Neural cell (in vitro differentiated cells): ENCODE data around the gene CACNA2D2. TPM values are rescaled to one million over a fixed set of nuclear protein-coding genes. Genes with fewer than 3 reads are reported as not detected.

ENCODE experiments used
- H2AFZ ChIP-seq: fragments of 200-600, 300-800 bp; sonication (generic), shearing (Covaris generic); 2 replicates; pipeline ENCODE4 v1.6.0; 2014; ENCODE audit warnings: low read depth, mild to moderate bottlenecking, antibody characterized with exemption, low read length, moderate library complexity
- H3F3A ChIP-seq: fragments of 200-600 bp; shearing (Covaris generic); 2 replicates; pipeline ENCODE4 v1.6.1; 2016; ENCODE audit warnings: mild to moderate bottlenecking, moderate library complexity, mixed read lengths, antibody characterized with exemption, low read length; ENCODE audit not compliant: insufficient read depth, poor library complexity, severe bottlenecking
- H3K27ac ChIP-seq: fragments of 200-600, 300-800 bp; sonication (generic), shearing (Covaris generic); 2 replicates; pipeline ENCODE4 v1.5.1; 2014; ENCODE audit warnings: mild to moderate bottlenecking, low read length, moderate library complexity
- H3K27me3 ChIP-seq: fragments of 300-800, 200-600 bp; sonication (generic), shearing (Covaris generic); 2 replicates; pipeline ENCODE4 v1.6.0; 2014; ENCODE audit warnings: mild to moderate bottlenecking, low read depth, low read length, moderate library complexity; ENCODE audit not compliant: insufficient read depth
- H3K36me3 ChIP-seq: fragments of 300-800, 200-600 bp; sonication (generic), shearing (Covaris generic); 2 replicates; pipeline ENCODE4 v1.5.1; 2014; ENCODE audit warnings: mild to moderate bottlenecking, antibody characterized with exemption, low read length, moderate library complexity; ENCODE audit not compliant: insufficient read depth
- H3K4me2 ChIP-seq: fragments of 300-800, 200-600 bp; sonication (generic), shearing (Covaris generic); 2 replicates; pipeline ENCODE4 v1.6.0; 2014; ENCODE audit warnings: mild to moderate bottlenecking, low read length
- H3K4me3 ChIP-seq: fragments of 300-800, 200-600 bp; sonication (generic), shearing (Covaris generic); 2 replicates; pipeline ENCODE4 v1.5.1; 2014; ENCODE audit warnings: mild to moderate bottlenecking, low read length, moderate library complexity
- H3K79me2 ChIP-seq: fragments of 200-600 bp; shearing (Covaris generic); replicated peaks from 2 replicates; pipeline ENCODE4 v1.6.0; 2014; ENCODE audit warnings: mild to moderate bottlenecking, low read length, moderate library complexity; ENCODE audit not compliant: insufficient read depth
- H3K9ac ChIP-seq: fragments of 300-800, 200-600 bp; sonication (generic), shearing (Covaris generic); 2 replicates; pipeline ENCODE4 v1.6.1; 2016; ENCODE audit warnings: mild to moderate bottlenecking, low read length, mixed read lengths
- H3K9me2 ChIP-seq: fragments of 200-600 bp; shearing (Covaris generic); 2 replicates; pipeline ENCODE4 v1.6.1; 2016; ENCODE audit warnings: mild to moderate bottlenecking, low read length, mixed read lengths; ENCODE audit not compliant: insufficient read depth
- H3K9me3 ChIP-seq: fragments of 200-600, 300-800 bp; sonication (generic), shearing (Covaris generic); 2 replicates; pipeline ENCODE4 v1.6.1; 2016; ENCODE audit warnings: mild to moderate bottlenecking, mixed run types, low read length, moderate library complexity, mixed read lengths
- H4K20me1 ChIP-seq: fragments of 200-600 bp; shearing (Covaris generic); 2 replicates; pipeline ENCODE4 v1.6.1; 2016; ENCODE audit warnings: mild to moderate bottlenecking, mixed run types; ENCODE audit not compliant: insufficient read depth
- CTCF ChIP-seq: fragments of 450-650 bp; IDR thresholded peaks from 2 replicates; pipeline ENCODE4 v1.5.1; 2014; ENCODE audit warnings: antibody characterized with exemption, mild to moderate bottlenecking, moderate library complexity; ENCODE audit not compliant: poor library complexity, severe bottlenecking
- EP300 ChIP-seq: fragments of 450-650 bp; conservative IDR thresholded peaks from 2 replicates; pipeline ENCODE4 v1.6.1; 2014; ENCODE audit warnings: antibody characterized with exemption, mild to moderate bottlenecking, moderate library complexity; ENCODE audit not compliant: poor library complexity, severe bottlenecking
- EZH2 ChIP-seq: fragments of 200-600, 300-800 bp; shearing (Covaris generic), sonication (generic); IDR thresholded peaks from 2 replicates; pipeline ENCODE4 v1.6.1; 2014; ENCODE audit warnings: antibody characterized with exemption, low read length, borderline replicate concordance, mild to moderate bottlenecking; ENCODE audit not compliant: insufficient read depth, poor library complexity, severe bottlenecking
- MXI1 ChIP-seq: fragments of 450-650 bp; conservative IDR thresholded peaks from 2 replicates; pipeline ENCODE4 v1.6.1; 2014; ENCODE audit warnings: antibody characterized with exemption, mild to moderate bottlenecking; ENCODE audit not compliant: poor library complexity, severe bottlenecking
- POLR2AphosphoS5 ChIP-seq: IDR thresholded peaks from 2 replicates; pipeline ENCODE4 v1.6.1; 2012
- RAD21 ChIP-seq: fragments of 450-650 bp; conservative IDR thresholded peaks from 2 replicates; pipeline ENCODE4 v1.6.1; 2014; ENCODE audit warnings: antibody characterized with exemption, mild to moderate bottlenecking, moderate library complexity
- REST ChIP-seq: IDR thresholded peaks from 2 replicates; pipeline ENCODE4 v1.6.1; 2012; ENCODE audit warnings: borderline replicate concordance
- SMC3 ChIP-seq: fragments of 450-650 bp; conservative IDR thresholded peaks from 2 replicates; pipeline ENCODE4 v1.6.1; 2014; ENCODE audit warnings: antibody characterized with exemption, mild to moderate bottlenecking, moderate library complexity; ENCODE audit not compliant: poor library complexity
- TAF1 ChIP-seq: IDR thresholded peaks from 2 replicates; pipeline ENCODE4 v1.6.1; 2012; ENCODE audit warnings: low read depth
- polyA plus RNA-seq: library from polyadenylated mRNA; depleted of rRNA; stranded (reverse); fragments of >200 nt; gene quantifications from 2 replicates; pipeline ENCODE4 v1.2.3, GENCODE V29; 2014

Gene CACNA2D2
- polyA plus RNA-seq, 1 donor from 2014 or later: 7.8 TPM

GRCh38 chr3:50358911-50359759 lies 144.3 kb downstream of the CACNA2D2 start, which contains the start of gene TMEM115:
TSS of gene TMEM115 (minus strand) at chr3:50359521. CDS start at chr3:50359063, 458 bp downstream.
- peaks cover 38% of the 10 kb centered on the region for H3K79me2 ChIP-seq
- H3F3A ChIP-seq: no peaks in the 10 kb centered on the region
- no peaks in the 10 kb centered on the region for H3K9me2 ChIP-seq
- peak within 1 kb of the TSS; percentile 73 for H3K4me2 ChIP-seq
- H2AFZ ChIP-seq: peak within 1 kb of the TSS; percentile 52
- H4K20me1 ChIP-seq: peaks cover 9% of the 10 kb centered on the region
- TF ChIP-seq EP300 (peak; percentile 30), REST (peak; percentile 43), EZH2 (no peak), POLR2AphosphoS5 (peak; percentile 89), CTCF (peak; percentile 28), SMC3 (peak; percentile 38), MXI1 (peak; percentile 71), RAD21 (no peak), TAF1 (peak; percentile 42)
- H3K27ac ChIP-seq: peak within 1 kb of the TSS; percentile 71
- no peaks in the 10 kb centered on the region for H3K27me3 ChIP-seq
- peak within 1 kb of the TSS; percentile 95 for H3K9ac ChIP-seq
- no peaks in the 10 kb centered on the region for H3K9me3 ChIP-seq
- peak within 1 kb of the TSS; percentile 94 for H3K4me3 ChIP-seq
- H3K36me3 ChIP-seq: no peaks in the 10 kb centered on the region

- TF ChIP-seq SMC3: no peak
- TF ChIP-seq CTCF: no peak
- TF ChIP-seq TAF1: no peak
- no peak for TF ChIP-seq EP300
- no peak for TF ChIP-seq MXI1
- no peak for TF ChIP-seq EZH2
- no peak for TF ChIP-seq REST
- TF ChIP-seq RAD21: no peak
- TF ChIP-seq POLR2AphosphoS5: no peak
- H3K27me3 ChIP-seq: no peaks in the 10 kb centered on the region
- H3K79me2 ChIP-seq: peaks cover 38% of the 10 kb centered on the region
- H4K20me1 ChIP-seq: peaks cover 9% of the 10 kb centered on the region
- no peak overlapping the region for H2AFZ ChIP-seq
- no peaks in the 10 kb centered on the region for H3F3A ChIP-seq
- H3K4me2 ChIP-seq: peak overlapping the region; percentile 73
- no peaks in the 10 kb centered on the region for H3K9me2 ChIP-seq
- H3K9me3 ChIP-seq: no peaks in the 10 kb centered on the region
- H3K4me3 ChIP-seq: peak overlapping the region; percentile 94
- H3K27ac ChIP-seq: no peak overlapping the region
- H3K36me3 ChIP-seq: no peaks in the 10 kb centered on the region
- peak overlapping the region; percentile 95 for H3K9ac ChIP-seq
These were observed 145.0 kb downstream of the CACNA2D2 start for GRCh38 chr3:50358355-50358910.
